NCI-H526 treated with DMSO at 0.1 percent for 48 hours (cell line): ENCODE measurements around the gene CORO1C.

Experiments used
- DNase-seq: peaks from one replicate; lab custom pipeline; 2025; lab: John Stamatoyannopoulos, UW

CORO1C gene

GRCh38 chr12:108614639-108615038 lies 116.7 kb downstream of the CORO1C start:
- no peak for DNase-seq

DNA sequence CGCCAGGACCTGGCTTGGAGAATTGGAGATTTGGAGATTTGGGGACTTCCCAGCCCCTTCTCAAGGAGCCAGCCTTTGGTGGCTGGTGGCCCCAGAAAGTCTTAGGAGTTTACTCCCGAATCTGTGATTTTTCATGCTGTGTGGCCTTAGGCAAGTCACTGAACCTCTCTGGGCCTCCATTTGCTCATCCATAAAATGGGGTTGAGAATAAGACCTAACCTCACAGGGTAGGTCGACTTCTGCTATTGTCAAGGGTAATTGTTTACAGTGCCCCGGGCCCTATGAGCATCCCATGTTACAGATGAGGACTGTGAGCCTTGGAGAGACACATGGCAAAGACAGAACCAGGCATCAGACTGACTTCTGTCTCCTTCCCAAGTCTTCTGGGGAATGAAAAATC lies 117.3 kb downstream of the CORO1C start:
- DNase-seq = no peak

DNA sequence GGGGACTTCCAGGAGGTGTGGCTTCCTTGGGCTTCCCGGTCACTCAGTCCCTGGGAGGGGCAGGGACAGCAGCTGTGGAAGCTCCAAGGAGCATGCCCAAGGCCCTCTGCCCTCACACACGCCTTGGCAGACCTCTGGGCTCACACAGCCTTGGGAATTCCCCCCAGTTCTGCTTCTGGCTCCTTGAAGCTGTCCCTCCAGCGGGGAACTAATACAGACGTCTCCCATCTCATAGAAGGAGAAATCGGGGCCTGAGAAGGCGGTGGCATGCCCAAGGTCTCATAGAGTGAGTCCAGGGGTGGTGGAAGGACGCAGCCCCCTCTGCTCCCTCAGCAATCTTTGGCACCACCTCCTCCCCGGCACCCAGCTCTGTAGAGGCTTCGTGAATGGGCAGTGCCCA lies 117.8 kb downstream of the CORO1C start:
- DNase-seq = no peak

GRCh38 chr12:108612788-108613282 lies 118.5 kb downstream of the CORO1C start:
- DNase-seq = no peak

DNA sequence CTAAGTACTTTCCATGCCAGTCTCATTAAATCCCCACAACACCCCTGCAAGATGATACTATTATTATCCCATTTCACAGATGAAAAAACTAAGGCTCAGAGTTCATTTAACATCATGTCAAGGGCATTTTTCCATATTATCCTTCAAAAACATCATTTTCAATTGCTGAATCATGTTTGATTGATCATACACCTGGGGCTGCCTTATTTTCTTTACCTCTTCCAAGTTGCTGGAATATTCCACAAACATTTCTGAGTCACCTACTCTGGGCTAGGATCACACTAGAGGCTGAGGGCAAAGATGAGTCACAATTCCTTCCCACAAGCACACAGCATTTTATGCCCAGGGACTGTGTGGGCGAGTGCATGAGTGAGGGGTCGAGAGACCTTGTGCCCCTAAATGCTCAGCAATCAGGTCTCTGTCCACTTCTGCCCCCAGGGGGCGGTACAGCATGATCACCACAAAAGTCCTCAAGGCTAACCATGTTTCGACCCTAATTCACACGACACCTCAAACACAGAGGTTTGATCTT lies 119.4 kb downstream of the CORO1C start:
- no peak for DNase-seq

- DNase-seq = no peak
Measured at GRCh38 chr12:108610856-108611605, 120.3 kb downstream of the CORO1C start.

DNA sequence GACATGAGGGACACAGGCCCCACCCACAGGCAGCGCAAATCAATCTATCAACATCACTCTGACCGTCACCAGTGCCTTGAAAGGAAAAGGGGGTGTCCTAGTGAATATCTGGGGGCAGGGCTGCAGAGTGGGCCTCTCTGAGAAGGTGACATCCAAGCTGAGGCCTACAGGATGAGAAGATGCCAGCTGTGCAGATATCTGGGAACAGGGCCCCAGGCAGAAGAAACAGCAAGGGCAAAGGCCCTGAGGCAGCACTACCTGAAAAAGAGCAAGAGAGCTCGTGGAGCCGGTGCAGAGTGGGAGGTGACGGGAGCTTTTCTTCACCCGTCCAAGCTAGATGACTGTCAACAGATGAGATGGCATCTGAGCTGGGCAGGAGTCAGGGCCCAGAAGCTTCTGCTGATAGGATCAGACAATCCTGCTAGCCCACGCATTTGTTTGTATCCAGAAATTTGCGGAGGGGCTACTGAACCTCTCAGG lies 120.9 kb downstream of the CORO1C start:
- no peak for DNase-seq

DNA sequence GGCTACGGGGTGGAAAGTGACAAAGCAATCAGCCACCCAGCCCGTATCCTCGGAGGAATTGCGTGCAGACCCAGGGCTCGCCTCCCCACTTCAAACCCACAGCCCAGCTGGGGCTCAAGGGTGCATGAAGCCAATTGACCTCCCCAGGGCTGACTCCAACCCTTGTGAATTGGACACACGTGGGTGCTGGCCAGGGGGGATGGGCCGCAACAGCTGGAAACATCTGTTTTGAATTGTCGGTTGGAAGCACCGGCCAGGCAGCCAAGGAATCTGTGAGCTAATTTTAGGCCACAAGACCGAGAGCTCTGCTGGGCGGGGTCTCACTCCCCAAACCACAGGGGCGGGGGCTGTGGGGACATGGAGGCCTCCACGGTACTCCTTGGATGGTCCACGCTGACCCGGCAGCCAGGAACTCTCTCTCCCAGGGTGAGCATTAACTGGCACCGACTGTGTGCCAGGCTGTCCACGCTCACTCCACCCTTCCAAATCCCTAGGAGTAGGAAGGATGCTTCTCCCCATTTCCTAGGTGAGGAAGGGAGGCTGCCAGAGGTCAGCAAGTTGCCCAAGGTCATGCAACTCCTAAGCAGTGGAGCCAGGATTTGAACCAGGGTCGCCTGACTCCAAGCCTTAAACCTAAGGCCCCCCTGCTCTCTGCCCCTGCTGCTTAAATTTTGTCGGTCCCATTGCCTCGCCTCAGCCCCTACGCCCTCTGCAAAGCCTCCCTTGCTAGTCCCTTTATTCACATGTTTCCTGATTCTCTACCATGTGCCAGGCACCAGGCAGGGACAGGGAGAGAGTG lies 121.6 kb downstream of the CORO1C start:
- DNase-seq = no peak

GRCh38 chr12:108608616-108609015 lies 122.7 kb downstream of the CORO1C start:
- no peak for DNase-seq

GRCh38 chr12:108607981-108608600 lies 123.2 kb downstream of the CORO1C start:
- DNase-seq = no peak

- no peak for DNase-seq
Measured at GRCh38 chr12:108606492-108606891, 124.8 kb downstream of the CORO1C start.

DNA sequence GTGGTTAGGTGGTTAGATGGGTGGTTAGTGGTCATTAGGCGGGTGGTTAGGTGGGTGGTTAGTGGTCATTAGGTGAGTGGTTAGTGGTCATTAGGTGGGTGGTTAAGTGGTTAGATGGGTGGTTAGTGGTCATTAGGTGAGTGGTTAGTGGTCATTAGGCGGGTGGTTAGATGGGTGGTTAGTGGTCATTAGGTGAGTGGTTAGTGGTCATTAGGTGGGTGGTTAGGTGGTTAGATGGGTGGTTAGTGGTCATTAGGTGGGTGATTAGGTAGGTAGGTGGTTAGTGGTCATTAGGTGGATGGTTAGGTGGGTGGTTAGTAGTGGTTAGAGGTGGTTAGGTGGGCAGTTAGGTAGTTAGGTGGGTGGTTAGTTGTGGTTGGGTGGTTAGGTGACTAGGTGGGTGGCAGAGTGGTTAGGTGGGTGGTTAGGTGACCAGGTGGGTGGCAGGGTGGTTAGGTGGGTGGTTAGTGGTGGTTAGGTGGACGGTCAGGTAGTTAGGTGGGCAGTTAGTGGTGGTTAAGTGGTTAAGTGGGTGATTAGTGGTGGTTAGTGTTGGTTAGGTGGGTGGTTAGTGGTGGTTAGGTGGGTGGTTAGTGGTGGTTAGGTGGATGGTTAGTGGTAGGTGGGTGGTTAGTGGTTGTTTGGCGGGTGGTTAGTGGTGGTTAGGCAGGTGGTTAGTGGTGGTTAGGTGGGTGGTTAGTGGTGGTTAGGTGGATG lies 125.5 kb downstream of the CORO1C start:
- DNase-seq = no peak

DNA sequence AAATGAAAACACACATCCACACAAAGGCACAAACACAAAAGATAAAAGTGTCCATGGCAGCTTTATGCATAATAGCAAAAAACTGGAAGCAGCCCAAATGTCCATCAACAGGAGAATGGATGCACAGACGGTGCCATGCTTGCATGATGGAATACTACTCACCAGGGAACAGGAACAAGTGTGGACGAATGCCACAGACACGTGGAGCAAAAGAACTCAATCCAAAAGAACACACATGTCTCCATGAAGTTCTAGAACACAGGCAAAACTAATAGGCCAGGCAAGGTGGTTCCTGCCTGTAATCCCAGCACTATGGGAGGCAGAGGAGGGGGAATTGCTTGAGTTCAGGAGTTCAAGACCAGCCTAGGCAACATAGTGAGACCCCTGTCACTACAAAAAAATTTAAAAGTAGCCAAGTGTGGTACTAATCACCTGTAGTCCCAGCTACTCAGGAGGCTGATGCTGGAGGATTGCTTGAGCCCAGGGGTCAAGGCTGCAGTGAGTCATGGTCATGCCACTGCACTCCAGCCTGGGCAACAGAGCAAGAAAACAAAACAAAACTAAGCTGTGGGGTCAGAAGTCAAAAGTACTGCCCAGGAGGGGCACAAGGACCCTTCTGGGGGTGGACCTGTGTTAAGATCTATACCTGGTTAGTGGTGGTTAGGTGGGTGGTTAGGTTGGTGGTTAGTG lies 126.2 kb downstream of the CORO1C start:
- DNase-seq = no peak

DNA sequence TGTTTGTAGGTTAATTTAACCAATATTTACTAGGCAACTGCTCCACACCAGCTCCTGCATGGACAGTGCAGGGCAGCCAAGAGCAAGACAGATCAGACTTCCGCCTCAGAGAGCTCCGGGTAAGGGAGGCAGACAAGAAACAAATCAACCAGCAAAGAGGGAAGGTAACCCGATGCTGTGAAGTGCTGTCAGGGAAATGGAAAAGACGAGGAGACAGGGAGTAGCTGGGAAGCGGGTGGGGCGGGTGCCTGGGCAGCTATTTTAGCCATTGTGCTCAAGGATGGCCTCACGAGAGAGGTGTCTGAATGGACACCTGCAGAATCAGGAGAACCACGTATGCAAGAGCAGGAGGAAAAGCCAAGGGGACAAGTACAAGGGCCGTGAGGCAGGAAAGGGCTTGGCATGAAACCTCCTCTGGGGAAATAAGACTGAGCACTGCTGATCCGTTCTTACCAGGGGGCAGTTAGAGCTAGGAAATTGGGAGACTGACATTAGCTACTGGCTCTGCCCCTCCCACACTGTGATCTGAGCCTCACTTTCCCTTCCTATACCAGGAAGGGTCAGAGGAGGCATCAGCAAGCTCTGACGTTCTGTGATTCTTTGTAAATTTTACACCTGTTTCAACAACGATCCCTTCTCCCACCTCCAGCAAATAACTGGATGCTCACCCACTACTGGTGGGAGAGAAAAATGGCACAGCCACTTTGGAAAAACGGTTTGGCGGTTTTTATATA lies 126.9 kb downstream of the CORO1C start:
- no peak for DNase-seq

- no peak for DNase-seq
Measured at GRCh38 chr12:108603743-108604142, 127.6 kb downstream of the CORO1C start.

DNA sequence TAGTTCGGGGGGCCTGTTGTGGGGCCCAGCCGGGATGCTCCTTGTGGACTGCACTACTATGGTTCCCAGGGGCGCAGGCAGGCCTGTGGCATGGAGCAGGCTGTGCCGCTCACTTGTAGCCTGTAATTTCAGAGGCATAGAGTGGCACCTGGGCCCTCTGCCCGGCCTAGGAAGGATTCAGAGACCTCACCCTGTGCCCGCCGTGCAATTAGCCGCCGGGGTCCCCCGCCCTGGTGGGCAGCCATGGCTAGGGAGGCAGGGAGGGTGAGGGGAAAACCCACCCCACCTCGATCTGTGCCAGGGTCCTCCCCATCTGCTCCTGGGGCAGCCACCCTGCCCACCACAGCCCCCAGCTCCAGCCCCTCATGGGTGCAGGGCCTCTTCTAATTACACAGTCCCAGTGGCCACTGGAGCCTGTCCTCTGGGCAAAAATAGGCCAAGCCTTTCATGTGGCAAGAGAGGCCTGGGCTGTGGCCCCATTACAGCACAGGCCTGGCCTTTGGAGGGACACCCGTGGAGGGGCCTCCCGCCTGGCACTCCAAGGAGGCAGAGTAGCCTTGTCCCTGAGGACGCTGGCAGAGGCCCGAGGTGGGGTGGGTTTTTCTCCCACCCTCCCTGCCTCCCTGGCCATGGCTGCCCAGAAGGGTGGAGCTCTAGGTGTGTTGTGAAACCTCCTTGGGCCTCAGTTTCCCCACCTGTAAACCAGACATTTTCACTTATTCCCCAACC lies 128.2 kb downstream of the CORO1C start:
- DNase-seq = no peak

DNA sequence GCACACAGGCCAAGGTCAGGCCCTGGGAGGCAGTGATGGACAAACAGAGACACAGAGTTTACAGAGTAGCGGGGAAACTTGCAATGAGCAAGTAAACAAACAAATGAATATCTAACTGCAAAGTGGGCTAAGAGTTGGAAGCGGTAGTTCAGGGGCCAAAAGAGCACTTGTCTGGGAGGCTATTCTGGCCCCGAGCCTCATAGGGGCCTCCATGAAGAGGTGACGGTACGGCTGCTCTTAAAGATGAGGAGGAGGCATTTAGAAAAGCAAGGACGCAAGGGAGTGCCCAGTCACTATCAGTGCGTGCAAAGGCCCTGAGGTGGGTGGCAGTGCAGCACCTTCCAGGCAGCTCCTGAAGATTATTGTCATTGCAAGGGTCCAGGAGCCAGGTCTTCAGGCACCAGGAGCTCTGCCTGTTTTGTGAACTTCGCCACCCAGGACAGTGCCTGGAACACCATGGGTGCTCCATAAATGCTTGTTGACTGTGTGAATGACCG lies 129.1 kb downstream of the CORO1C start:
- DNase-seq = no peak

DNA sequence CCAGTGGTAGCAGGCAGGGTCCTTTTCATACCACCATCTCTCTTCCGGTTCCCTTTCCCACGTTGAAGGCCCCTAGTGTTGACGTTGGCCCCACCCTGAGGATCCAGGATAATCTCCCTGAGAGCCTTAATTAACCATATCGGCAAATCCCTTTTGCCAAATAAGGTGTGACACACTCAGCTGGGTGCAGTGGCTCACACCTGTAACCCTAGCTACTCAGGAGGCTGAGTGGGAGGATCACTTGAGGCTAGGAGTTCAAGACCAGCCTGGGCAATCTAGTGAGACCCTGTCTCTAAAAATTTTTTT lies 130.7 kb downstream of the CORO1C start:
- no peak for DNase-seq

- no peak for DNase-seq
Measured at GRCh38 chr12:108599948-108600701, 131.2 kb downstream of the CORO1C start.
